CD4-positive, alpha-beta T cell treated with Interleukin-4 for 4 hours (primary cell): ENCODE data around the gene ADGRV1.
"Not testable (repeated sequence)": the region's sequence is repeated elsewhere in the genome, so short reads cannot be mapped to it uniquely, and the experiment has no call there.

Experiments
- DNase-seq: peaks from one replicate; pipeline ENCODE4 v3.0.0-alpha.2; 2020

ADGRV1 gene

DNA sequence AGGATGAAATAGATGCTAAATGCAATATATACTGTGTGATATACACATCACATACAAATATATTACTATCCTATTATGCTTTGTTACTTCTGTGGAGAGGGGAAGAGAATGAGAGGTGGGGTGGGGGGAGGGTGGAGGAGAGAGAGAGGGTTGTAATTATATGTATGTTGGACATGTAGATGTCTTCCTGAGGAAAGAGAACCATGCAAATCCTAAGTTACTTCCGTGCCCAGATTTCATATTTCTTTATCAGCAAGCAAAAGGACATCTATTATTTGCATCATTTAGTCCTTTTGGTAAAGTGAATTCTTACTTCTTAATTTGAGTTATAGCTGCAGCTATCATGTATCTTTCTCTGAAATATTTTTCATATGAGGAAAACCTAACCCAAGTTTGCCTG, 187.5 kb downstream of the ADGRV1 start:
- DNase-seq: no peak

- no peak for DNase-seq
Observed at GRCh38 chr5:90747175-90747574, 188.6 kb downstream of the ADGRV1 start.

DNA sequence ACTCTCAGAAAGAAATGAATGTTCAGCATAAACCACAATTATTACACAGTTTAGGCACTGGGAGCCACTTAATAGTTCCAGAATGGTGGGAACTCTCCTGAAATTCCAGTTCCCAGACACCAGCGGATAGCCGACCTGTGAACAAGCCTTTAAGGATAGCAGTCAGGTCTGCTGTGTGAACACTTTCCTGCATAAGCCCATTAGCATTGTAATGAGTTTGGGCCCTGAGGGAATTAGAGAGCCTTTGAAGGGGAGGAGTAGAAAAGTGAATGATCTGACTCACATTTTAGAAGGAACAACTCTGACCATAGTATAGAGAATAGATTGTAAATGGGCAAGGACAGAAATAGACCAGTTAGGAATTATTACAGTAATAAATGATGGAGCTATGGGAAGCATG, 189.1 kb downstream of the ADGRV1 start:
- no peak for DNase-seq

GRCh38 chr5:90759119-90759518, 200.5 kb downstream of the ADGRV1 start:
- DNase-seq: no peak

DNA sequence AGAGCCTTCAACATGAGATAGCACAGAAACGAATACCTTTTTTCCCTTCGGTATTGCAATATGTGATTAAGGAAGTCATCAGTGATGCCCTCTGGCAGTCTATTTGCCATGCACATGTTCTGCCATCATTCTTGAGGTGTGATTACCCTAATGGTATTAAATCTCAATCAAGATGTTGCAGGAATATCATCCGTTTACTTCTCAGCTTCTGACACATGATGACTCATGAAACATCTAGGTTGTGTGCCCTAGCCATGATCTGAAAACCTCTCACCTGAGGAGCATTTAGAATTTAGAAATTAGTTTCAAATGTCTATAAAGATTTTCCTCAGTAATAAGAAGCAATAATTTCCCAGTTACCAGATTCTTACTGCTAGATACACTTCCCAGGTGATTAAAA, 209.1 kb downstream of the ADGRV1 start:
- DNase-seq: no peak

DNA sequence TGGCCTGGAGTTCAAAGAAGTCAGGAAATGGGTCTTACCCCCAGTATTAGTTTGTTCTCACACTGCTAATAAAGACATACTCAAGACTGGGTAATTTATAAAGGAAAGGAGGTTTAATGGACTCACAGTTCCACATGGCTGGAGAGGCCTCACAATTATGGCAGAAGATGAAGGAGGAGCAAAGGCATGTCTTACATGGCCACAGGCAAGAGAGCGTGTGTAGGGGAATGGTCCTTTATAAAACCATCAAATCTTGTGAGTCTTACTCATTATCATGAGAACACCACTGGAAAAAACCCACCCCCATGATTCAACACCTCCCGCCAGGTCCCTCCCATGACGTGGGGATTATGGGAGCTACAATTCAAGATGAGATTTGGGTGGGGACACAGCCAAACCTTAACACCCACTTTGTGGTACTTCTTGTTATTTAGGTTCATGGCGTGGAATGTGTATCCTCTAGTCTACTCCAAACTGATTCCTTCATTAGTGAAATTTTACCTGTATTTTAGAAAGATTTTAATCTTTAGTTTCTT, 211.5 kb downstream of the ADGRV1 start:
- DNase-seq: not testable (repeated sequence)

DNA sequence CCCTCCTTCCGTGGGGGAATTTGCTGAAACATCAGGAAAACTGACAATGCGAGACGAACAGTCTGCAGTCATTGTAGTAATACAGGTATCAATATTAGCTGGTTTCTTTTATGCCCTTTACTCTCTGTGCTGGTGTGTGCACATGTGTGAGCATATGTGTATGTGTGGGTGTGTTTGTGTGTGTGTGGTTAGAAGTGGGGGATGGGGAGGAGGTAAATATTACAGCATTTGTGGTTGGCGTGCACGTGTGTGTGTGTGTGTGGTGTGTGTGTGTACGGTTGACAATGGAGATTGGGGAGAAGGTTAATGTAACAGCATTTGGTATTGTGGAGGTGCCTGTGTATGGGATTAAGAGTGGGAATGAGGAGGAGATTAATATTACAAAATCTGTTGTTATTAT, 219.4 kb downstream of the ADGRV1 start:
- no peak for DNase-seq

GRCh38 chr5:90783460-90784333, 225.1 kb downstream of the ADGRV1 start:
- DNase-seq: peak; percentile 70

GRCh38 chr5:90786756-90787155, 228.2 kb downstream of the ADGRV1 start:
- no peak for DNase-seq

- DNase-seq: no peak
Observed at GRCh38 chr5:90792725-90793124, 234.1 kb downstream of the ADGRV1 start.

- DNase-seq: no peak
Observed at GRCh38 chr5:90793183-90793582, 234.6 kb downstream of the ADGRV1 start.

DNA sequence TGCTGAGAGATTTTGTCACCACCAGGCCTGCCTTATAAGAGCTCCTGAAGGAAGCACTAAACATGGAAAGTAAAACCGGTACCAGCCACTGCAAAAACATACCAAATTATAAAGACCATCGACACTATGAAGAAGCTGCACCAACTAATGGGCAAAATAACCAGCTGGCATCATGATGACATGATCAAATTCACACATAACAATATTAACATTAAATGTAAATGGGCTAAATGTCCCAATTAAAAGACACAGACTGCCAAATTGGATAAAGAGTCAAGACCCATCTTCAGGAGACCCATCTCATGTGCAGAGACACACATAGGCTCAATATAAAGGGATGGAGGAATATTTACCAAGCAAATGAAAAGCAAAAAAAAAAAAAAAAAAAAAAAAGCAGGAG, 238.3 kb downstream of the ADGRV1 start:
- DNase-seq: not testable (repeated sequence)

GRCh38 chr5:90800082-90800481, 241.5 kb downstream of the ADGRV1 start:
- DNase-seq: not testable (repeated sequence)

DNA sequence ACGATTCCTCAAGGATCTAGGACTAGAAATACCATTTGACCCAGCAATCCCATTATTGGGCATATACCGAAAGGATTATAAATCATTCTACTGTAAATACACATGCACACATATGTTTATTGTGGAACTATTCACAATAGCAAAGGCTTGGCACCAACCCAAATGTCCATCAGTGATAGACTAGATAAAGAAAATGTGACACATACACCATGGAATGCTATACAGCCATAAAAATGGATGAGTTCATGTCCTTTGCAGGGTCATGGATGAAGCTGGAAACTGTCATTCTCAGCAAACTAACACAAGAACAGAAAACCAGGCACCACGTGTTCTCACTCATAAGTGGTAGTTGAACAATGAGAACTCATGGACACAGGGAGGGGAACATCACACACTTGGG, 241.9 kb downstream of the ADGRV1 start:
- not testable (repeated sequence) for DNase-seq

DNA sequence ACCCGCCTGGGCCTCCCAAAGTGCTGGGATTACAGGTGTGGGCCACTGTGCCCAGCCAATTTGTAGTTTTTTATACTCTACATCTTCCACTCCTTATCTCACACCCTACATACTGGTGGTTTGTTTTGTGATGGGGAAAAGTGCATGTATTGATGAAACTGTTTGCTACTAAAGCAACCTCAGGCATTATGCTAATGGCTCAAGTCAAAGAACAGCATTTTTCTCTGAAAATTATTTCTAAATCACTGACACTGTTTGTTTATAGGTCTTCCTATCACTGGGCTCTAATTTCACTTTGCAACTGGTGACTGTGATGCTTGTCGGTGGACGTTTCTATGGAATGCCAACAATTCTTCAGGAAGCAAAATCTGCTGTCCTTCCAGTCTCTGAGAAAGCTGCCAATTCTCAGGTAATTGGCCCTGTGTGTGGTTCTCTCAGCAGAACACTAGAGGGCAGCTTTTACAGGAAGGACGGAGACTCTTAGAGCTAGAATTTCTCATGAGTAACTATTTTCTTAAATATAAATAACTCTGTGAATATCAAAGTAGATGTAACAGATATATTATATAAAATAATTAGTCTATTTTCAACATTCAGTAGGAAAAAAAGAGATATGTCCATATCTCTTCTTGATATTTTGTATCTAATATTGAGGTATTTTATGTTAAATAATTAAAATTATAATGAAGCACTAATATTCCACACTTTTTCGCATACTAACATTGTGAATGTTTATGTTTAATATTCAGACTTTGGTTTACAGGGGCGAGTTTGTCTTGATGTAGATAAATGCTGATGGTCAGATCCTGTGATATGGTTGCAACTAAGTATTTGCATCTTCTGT, 244.1 kb downstream of the ADGRV1 start:
- peak; percentile 4 for DNase-seq

- DNase-seq: no peak
Observed at GRCh38 chr5:90803381-90803780, 244.8 kb downstream of the ADGRV1 start.

- DNase-seq: no peak
Observed at GRCh38 chr5:90803876-90804275, 245.3 kb downstream of the ADGRV1 start.

DNA sequence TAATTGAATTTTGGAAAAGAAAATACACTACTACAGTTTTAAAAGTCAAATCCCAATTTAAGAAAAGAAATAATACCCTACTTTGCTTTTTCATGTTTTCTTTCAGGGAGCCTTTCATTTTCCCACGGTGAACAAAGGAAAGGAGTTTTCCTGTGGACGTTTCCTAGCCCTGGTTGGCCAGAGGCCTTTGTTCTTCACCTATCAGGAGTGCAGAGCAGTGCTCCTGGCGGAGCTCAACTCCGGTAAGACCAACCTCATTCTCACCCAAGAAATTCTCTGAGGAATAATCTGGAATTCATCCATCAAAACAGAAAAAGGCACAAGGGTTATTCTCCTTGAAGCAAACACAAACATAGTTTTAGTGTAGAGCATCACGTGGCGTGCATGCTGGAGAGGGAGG, 248.9 kb downstream of the ADGRV1 start:
- no peak for DNase-seq

GRCh38 chr5:90809311-90810056, 250.9 kb downstream of the ADGRV1 start:
- DNase-seq: no peak

DNA sequence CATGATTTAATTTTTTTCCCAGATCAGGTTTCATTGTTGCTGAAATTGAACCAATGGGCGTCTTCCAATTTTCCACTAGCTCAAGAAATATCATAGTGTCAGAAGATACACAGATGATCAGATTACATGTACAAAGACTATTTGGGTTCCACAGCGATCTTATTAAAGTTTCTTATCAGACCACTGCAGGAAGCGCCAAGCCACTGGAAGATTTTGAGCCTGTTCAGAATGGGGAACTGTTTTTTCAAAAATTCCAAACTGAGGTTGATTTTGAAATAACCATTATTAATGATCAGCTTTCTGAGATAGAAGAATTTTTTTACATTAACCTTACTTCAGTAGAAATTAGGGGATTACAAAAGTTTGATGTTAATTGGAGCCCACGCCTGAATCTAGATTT, 251.6 kb downstream of the ADGRV1 start:
- DNase-seq: no peak

DNA sequence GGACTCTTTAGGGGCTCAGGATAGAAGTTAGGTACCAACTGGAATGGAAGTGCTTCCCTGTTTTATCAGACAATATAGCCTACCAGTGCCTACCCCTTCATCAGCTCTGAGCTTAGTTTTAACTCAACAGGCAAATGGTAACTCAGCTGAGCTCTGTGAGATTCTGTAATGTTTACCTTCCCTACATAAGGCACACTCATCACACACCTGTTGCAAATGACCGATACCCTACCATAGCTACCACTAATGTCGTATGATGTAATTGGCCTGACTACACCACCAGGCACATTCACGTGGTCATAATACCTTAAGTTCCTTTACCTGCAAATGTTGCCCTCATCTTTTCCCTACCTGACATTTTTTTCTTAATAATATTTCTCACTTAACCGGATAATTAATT, 254.8 kb downstream of the ADGRV1 start:
- DNase-seq: no peak

DNA sequence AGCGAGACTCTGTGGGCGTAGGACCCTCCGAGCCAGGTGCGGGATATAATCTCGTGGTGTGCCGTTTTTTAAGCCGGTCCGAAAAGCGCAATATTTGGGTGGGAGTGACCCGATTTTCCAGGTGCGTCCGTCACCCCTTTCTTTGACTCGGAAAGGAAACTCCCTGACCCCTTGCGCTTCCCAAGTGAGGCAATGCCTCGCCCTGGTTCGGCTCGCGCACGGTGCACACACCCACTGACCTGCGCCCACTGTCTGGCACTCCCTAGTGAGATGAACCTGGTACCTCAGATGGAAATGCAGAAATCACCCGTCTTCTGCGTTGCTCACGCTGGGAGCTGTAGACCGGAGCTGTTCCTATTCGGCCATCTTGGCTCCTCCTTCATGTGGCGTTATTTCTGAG, 263.5 kb downstream of the ADGRV1 start:
- DNase-seq: not testable (repeated sequence)

DNA sequence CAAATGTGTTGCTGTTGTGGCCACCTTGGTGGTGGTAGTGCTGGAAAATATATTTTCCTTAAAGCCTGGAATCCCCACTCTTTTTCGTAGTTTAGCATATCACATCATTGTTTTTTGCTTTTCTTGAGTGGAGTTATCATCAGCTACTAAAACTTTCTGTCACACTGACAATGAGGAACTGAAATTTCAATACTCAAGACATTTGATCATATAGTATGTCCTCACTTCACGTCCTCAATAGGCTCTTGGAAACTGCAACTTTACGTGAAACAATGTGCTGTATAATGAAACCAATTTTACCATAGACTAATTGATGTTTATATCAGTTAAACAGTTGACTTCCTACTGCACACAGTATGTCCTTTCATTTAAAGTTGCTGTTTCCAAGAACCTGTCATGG, 265.8 kb downstream of the ADGRV1 start:
- DNase-seq: no peak
